ENCODE results near the gene PLEKHN1.
"Not testable (repeated sequence)": the region's sequence is repeated elsewhere in the genome, so short reads cannot be mapped to it uniquely, and the experiment has no call there.

The PLEKHN1 gene

GRCh38 chr1:945688-946556 lies 20.4 kb upstream of the PLEKHN1 start:
- Histone ChIP-seq H3K27ac (ENCODE audit: low read length) (no peak overlapping the region), H3K4me1 (ENCODE audit: insufficient read depth, low read length) (peaks cover 3% of the 10 kb centered on the region; the same call in 1 of the 2 replicates), H4K20me1 (ENCODE audit: insufficient read depth, low read length) (peaks cover 66% of the 10 kb centered on the region), H3K4me3 (ENCODE audit: low read depth in 1 of 2, low read length in 2 of 2) (no peak overlapping the region), H3K4me2 (ENCODE audit: insufficient read depth, low read length) (no peak overlapping the region), H3K9ac (ENCODE audit: low read depth, low read length) (no peak overlapping the region), H2AFZ (ENCODE audit: low read depth, low read length) (no peak overlapping the region), H3K9me3 (ENCODE audit: insufficient read depth, low read length, severe bottlenecking) (no peaks in the 10 kb centered on the region), H3K27me3 (ENCODE audit: insufficient read depth, low read length, poor library complexity) (peaks cover 14% of the 10 kb centered on the region), H3K79me2 (ENCODE audit: insufficient read depth, low read length) (no peaks in the 10 kb centered on the region), H3K36me3 (ENCODE audit: insufficient read depth, low read length) (peaks cover 63% of the 10 kb centered on the region)
- TF ChIP-seq CTCF (IDR thresholded peaks at IDR 0.05; ENCODE audit: borderline replicate concordance, extremely low read depth, low read length, poor library complexity, severe bottlenecking) (no peak), EZH2 (IDR thresholded peaks at IDR 0.05; ENCODE audit: borderline replicate concordance, low read depth, low read length, severe bottlenecking) (no peak)
- no peak for ATAC-seq (ENCODE audit: insufficient read depth, low read depth)
- no peak for DNase-seq

GRCh38 chr1:946811-947210 lies 19.5 kb upstream of the PLEKHN1 start:
- not testable (repeated sequence) for H3K9ac ChIP-seq (ENCODE audit: low read depth, low read length); H3K9me3 ChIP-seq (ENCODE audit: insufficient read depth, low read length, severe bottlenecking); H2AFZ ChIP-seq (ENCODE audit: low read depth, low read length); H3K4me1 ChIP-seq (ENCODE audit: insufficient read depth, low read length); H3K4me2 ChIP-seq (ENCODE audit: insufficient read depth, low read length); H3K27me3 ChIP-seq (ENCODE audit: insufficient read depth, low read length, poor library complexity); DNase-seq; H3K79me2 ChIP-seq (ENCODE audit: insufficient read depth, low read length); H3K4me3 ChIP-seq (ENCODE audit: low read depth in 1 of 2, low read length in 2 of 2); ATAC-seq (ENCODE audit: insufficient read depth, low read depth); H3K27ac ChIP-seq (ENCODE audit: low read length)
- H4K20me1 ChIP-seq (ENCODE audit: insufficient read depth, low read length), result peaks cover 61% of the 10 kb centered on the region
- H3K36me3 ChIP-seq (ENCODE audit: insufficient read depth, low read length), result peaks cover 72% of the 10 kb centered on the region

- Histone ChIP-seq H3K9me3 (ENCODE audit: insufficient read depth, low read length, severe bottlenecking) (no peaks in the 10 kb centered on the region), H3K36me3 (ENCODE audit: insufficient read depth, low read length) (peaks cover 83% of the 10 kb centered on the region)
These were observed 18.3 kb upstream of the PLEKHN1 start for GRCh38 chr1:947958-948357.

More at GRCh38 chr1:947958-948357, 18.3 kb upstream of the PLEKHN1 start:
- Histone ChIP-seq H3K4me1 (ENCODE audit: insufficient read depth, low read length) (no peaks in the 10 kb centered on the region), H3K27ac (ENCODE audit: low read length) (no peak overlapping the region), H2AFZ (ENCODE audit: low read depth, low read length) (no peak overlapping the region), H3K4me2 (ENCODE audit: insufficient read depth, low read length) (no peak overlapping the region), H3K9ac (ENCODE audit: low read depth, low read length) (no peak overlapping the region), H4K20me1 (ENCODE audit: insufficient read depth, low read length) (peaks cover 58% of the 10 kb centered on the region), H3K4me3 (ENCODE audit: low read depth in 1 of 2, low read length in 2 of 2) (no peak overlapping the region), H3K27me3 (ENCODE audit: insufficient read depth, low read length, poor library complexity) (no peaks in the 10 kb centered on the region), H3K79me2 (ENCODE audit: insufficient read depth, low read length) (no peaks in the 10 kb centered on the region)
- DNase-seq, result no peak
- no peak for TF ChIP-seq CTCF (IDR thresholded peaks at IDR 0.05; ENCODE audit: borderline replicate concordance, extremely low read depth, low read length, poor library complexity, severe bottlenecking)
- TF ChIP-seq EZH2 (IDR thresholded peaks at IDR 0.05; ENCODE audit: borderline replicate concordance, low read depth, low read length, severe bottlenecking), result no peak
- ATAC-seq (ENCODE audit: insufficient read depth, low read depth), result no peak
